ENCODE data around the gene MAP4K4.

DNA sequence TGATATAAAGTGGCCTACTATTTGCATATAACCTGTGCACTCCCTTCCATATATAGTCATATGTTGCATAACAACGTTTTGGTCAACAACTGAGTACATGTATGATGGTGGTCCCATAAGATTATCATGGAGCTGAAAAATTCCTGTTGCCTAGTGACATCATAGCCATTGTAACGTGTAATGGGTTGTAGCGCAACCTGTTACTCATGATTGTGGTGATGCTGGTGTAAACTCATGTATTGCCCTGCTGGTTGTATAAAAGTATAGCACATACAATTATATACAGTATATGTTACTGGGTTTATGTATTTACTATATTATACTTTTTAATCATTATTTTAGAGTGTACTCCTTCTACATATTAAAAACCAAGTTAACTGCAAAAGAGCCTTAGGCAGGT, 149.5 kb downstream of the MAP4K4 start:
- TF ChIP-seq HNRNPH1 (optimal IDR thresholded peaks at IDR 0.05; ENCODE audit: low read depth, low read length) (no peak), ZNF280D (CRISPR knock-in tag; IDR thresholded peaks at IDR 0.05) (no peak), ZFX (CRISPR knock-in tag; IDR thresholded peaks at IDR 0.05; ENCODE audit: low read depth) (no peak), KAT7 (CRISPR knock-in tag; IDR thresholded peaks at IDR 0.05; ENCODE audit: borderline replicate concordance) (no peak), POLR2A (IDR thresholded peaks at IDR 0.05; ENCODE audit: insufficient read depth in 1 of 2, low read depth in 2 of 2, low read length in 2 of 2) (no peak)
- TF ChIP-seq, protein P1, sequence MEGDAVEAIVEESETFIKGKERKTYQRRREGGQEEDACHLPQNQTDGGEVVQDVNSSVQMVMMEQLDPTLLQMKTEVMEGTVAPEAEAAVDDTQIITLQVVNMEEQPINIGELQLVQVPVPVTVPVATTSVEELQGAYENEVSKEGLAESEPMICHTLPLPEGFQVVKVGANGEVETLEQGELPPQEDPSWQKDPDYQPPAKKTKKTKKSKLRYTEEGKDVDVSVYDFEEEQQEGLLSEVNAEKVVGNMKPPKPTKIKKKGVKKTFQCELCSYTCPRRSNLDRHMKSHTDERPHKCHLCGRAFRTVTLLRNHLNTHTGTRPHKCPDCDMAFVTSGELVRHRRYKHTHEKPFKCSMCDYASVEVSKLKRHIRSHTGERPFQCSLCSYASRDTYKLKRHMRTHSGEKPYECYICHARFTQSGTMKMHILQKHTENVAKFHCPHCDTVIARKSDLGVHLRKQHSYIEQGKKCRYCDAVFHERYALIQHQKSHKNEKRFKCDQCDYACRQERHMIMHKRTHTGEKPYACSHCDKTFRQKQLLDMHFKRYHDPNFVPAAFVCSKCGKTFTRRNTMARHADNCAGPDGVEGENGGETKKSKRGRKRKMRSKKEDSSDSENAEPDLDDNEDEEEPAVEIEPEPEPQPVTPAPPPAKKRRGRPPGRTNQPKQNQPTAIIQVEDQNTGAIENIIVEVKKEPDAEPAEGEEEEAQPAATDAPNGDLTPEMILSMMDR (CRISPR knock-in tag; IDR thresholded peaks at IDR 0.05): no peak
- TF ChIP-seq, protein P2, sequence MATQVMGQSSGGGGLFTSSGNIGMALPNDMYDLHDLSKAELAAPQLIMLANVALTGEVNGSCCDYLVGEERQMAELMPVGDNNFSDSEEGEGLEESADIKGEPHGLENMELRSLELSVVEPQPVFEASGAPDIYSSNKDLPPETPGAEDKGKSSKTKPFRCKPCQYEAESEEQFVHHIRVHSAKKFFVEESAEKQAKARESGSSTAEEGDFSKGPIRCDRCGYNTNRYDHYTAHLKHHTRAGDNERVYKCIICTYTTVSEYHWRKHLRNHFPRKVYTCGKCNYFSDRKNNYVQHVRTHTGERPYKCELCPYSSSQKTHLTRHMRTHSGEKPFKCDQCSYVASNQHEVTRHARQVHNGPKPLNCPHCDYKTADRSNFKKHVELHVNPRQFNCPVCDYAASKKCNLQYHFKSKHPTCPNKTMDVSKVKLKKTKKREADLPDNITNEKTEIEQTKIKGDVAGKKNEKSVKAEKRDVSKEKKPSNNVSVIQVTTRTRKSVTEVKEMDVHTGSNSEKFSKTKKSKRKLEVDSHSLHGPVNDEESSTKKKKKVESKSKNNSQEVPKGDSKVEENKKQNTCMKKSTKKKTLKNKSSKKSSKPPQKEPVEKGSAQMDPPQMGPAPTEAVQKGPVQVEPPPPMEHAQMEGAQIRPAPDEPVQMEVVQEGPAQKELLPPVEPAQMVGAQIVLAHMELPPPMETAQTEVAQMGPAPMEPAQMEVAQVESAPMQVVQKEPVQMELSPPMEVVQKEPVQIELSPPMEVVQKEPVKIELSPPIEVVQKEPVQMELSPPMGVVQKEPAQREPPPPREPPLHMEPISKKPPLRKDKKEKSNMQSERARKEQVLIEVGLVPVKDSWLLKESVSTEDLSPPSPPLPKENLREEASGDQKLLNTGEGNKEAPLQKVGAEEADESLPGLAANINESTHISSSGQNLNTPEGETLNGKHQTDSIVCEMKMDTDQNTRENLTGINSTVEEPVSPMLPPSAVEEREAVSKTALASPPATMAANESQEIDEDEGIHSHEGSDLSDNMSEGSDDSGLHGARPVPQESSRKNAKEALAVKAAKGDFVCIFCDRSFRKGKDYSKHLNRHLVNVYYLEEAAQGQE (IDR thresholded peaks at IDR 0.05; ENCODE audit: borderline replicate concordance in 1 of 2, low read depth in 1 of 2, low read length in 2 of 2): no peak
- TF ChIP-seq, protein P3, sequence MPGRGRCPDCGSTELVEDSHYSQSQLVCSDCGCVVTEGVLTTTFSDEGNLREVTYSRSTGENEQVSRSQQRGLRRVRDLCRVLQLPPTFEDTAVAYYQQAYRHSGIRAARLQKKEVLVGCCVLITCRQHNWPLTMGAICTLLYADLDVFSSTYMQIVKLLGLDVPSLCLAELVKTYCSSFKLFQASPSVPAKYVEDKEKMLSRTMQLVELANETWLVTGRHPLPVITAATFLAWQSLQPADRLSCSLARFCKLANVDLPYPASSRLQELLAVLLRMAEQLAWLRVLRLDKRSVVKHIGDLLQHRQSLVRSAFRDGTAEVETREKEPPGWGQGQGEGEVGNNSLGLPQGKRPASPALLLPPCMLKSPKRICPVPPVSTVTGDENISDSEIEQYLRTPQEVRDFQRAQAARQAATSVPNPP (CRISPR knock-in tag; IDR thresholded peaks at IDR 0.05): no peak
